Stimulated activated CD8-positive, alpha-beta memory T cell treated with anti-CD3 and anti-CD28 coated beads, Interleukin-12 subunit alpha, Interleukin-12 subunit beta, amount 100 ng/mL, for 1 hour (primary cell): ENCODE results near the gene RNF169.

ENCODE experiments used
- DNase-seq: peaks from one replicate; pipeline ENCODE4 v3.0.0-alpha.2; 2020; ENCODE audit warnings: low read depth

Gene RNF169

DNA sequence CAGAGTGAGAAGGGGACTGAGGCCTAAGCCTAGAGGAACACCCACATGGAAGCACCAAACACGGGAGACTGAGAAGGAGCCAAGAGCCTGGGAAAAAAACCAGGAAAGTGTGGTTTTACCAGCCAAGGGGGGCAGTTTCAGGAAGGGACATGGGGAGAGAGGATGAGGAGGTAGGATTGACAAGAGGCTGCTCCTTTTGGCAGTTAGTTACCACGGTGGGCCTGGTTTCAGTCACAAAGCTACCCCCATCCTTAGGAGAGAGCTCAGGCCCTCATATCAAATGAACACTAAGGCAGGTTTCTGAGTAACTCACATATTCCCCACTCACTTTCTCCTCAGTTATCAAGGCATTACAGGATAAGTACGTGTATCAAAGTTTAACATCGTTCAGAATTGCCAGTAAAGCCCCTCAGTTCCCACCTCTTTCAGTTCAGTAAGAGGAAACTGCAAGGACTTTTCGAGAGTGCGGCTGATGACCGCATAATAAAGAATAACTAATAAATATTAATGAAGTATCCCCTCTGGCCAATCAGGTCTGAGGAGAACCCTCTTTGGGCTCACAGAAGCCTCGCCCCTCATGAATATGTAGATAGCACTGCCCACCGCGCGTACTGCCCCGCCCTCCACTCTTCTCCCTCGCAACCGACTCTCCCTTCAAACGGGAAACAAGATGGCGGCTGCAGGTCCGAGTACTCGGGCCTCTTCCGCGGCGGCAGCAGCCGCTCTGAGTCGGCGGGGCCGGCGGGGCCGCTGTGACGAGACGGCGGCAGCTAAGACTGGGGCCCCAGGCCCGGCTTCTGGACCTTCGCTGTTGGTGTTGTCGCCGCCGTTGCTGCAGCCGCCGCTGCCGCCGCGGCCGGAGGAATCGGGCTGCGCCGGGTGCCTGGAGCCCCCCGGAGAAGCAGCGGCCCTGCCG, at the start of gene RNF169:
RNF169 (plus strand) TSS at position 639 of the 916 bp plus-strand sequence; CDS start at position 671, 32 bp downstream.
- DNase-seq: peak; percentile 83

- DNase-seq: no peak
These were observed 48.8 kb upstream of the RNF169 start for GRCh38 chr11:74699615-74700396.

DNA sequence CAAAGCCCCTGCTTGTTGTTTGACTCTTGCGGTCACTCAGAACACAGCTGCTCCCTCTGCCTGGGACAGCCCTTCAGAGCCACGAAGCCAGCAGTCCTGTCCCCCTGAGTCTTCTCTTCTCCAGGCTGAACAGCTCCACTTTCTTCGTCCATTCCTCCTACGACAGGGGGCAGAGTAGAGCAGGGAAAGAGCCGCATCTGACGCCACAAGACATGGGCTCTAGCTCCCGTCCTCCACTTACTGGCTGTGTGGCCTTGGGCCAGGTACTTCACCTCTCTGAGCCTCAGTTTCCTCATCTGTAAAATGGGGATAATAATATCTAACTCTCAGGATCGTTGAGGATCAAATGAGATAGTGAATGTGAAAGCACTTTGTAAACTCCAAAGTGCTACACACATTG, 47.3 kb upstream of the RNF169 start:
- DNase-seq: no peak

- DNase-seq: peak; percentile 30
These were observed 46.2 kb upstream of the RNF169 start for GRCh38 chr11:74702383-74703007.

GRCh38 chr11:74703211-74703610, 45.4 kb upstream of the RNF169 start:
- DNase-seq: no peak

- DNase-seq: no peak
These were observed 41.5 kb upstream of the RNF169 start for GRCh38 chr11:74707182-74707581.

- DNase-seq: no peak
These were observed 40.8 kb upstream of the RNF169 start for GRCh38 chr11:74707602-74708510.

DNA sequence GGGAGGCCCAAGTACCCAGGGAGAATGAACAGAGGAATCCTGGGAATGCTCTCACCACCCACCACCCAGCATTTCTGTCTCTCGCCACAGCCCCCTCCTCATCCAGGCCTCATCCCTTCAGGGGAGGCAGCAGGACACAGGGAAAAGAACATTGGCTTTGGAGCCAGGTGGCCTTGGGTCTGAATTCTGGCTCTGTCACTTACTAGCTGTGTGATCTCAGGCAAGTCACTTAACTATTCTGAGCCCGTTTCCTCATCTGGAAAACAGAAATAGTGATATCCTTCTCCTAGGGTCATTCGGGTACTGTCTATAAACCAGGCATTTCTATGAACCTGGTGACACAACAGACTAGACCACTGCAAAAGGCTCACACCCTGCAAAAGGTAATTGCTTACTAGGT, 39.5 kb upstream of the RNF169 start:
- no peak for DNase-seq

- no peak for DNase-seq
These were observed 38.2 kb upstream of the RNF169 start for GRCh38 chr11:74710281-74710938.

DNA sequence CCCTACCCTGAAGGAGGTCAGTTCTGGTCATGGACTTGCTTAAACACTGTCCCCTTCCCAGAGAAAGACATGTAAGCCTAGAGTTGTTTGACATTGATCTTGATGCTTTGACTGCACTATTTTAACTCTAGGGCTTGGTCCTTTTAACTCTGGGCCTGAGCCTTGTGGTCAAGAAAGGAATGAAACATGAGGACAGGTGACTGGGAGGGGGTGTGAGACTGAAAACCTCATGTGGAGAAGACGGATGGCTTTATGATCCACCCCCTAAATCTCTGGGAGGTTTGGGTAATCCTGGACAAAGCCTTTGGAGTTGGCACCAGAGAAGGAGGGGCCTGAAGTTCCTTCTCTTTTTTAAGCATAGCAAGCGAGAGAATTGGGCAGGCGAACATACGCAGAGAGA, 35.0 kb upstream of the RNF169 start:
- DNase-seq: no peak

DNA sequence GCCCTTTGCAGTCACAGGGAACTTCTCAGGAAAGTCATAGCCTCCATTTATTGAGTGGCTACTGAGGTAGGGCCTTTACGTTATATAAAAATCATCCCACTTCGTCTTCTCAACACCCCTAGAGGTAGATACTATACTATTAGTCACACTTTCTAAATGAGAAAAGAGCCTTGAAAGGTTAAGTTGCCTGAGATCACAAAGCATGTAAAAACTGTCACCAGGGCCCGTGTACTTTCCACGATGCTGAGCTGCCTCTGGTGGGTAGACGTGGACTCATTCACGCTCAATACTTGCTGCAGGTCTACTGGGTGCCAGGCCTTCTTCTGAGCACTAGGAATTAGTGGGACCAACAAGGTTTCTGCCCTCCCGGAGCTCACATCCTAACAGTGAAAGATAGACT, 33.7 kb upstream of the RNF169 start:
- DNase-seq: no peak

DNA sequence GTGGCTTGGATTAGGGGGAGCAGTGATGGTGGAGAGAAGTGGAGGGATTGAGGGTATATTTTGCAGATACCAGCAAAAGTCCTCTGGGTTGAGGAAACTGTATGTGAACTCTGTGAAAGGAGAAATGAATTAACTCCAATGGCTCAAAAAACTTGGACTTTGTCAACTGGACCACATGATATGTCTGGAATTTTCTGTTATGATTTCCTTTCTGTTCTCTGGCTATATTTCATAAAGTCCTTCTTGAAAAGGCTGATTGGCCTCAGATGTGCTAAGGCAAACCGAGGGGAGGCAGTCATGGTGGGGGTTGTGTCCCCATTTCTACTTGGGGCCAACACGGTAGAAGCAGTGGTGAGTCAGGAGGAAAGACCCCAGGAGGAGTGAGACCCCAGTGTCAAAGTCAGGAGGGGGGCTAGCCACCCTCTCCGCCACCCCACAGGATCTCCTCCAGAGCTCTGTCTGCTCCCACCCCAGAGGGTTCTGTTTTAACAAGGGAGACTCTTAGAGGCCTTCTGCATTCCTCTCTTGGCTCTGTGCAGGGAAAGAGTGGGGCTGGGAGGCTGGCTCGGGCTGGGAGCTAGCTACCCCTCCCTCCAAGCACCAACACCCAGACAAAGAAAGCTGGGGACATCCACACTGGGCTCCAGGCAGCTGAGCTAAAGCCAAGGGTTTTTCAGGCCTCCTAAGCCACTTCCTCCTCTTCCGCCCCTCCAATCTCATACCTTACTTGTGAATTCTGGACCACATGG, 31.3 kb upstream of the RNF169 start:
- no peak for DNase-seq

DNA sequence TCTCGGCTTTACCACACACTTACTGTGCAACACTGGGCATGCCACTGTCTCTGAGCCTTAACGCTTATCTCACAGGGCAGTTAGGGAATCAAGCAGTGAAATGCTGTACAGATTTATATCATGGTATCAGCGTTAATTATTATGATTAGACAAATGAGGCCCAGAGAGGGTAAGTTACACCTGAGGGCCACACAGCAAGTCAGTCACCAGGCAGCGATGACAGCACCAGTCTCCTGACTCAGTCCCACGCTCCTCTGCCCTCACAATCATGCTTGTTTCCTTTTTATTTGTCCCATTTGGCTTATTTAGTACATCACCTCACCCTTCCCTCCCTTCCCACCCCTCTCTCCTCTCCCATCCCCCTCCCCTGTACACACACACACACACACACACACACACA, 29.6 kb upstream of the RNF169 start:
- DNase-seq: no peak

DNA sequence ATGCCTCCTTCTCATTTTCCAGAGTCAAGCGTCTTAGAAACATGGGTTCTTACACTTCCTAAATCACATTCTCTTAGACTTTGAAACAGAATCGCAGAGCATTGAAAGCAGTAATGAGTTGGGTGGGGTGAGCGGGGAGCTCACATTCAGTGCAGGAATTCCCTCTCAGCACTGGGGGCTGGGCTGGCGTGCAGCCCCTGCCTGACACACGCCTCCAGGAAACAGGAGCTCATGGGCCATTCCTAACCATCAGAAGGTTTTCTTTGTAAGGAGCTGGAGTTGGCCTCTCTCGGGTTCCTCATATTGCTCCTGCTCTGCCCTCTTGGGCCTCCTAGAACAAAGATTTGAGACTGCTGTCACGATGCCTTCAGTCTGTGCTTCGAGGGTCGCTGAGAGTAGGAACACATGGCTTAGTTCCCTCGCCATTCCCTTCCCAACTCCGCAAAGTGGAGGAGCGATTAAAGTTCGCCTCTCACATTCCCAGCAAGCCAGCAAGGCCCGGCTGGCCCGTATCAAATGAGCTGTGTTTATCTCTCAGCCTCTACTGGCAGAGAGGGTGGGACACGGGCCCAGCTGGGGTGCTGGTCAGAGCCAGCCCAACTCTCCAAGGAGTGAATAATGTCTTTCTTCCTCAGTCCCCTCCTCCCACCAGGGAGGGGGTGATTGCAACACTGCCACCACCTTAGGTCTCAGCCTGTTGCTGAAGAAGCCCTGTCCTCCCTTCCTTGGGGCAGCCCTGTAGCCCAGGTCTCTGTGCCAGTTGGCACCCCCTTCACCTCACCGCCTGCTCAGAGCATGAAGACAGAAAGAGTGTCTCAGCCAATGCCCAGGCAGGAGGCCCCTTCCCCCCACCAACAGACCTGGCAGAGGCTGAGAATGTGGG, 27.8 kb upstream of the RNF169 start:
- no peak for DNase-seq

- DNase-seq: no peak
These were observed 27.2 kb upstream of the RNF169 start for GRCh38 chr11:74721479-74721835.

DNA sequence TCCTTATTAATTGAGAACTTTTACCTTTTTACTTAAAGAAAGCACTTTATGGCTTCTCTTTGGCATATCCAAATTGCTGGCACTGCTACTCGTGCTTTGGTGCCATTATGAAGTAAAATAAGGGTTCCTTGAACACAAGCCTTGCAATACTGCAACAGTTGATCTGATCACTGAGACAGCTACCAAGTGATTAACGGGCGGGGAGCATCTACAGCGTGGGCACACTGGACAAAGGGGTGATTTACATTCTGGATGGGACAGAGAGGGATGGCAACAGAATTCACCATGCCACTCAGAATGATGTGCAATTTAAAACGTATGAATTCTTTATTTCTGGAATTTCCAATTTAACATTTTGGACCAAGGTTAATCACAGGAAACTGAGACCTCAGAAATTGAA, 25.1 kb upstream of the RNF169 start:
- no peak for DNase-seq

GRCh38 chr11:74725701-74726100, 22.9 kb upstream of the RNF169 start:
- no peak for DNase-seq

- peak; percentile 26 for DNase-seq
These were observed 22.0 kb upstream of the RNF169 start for GRCh38 chr11:74726547-74727182.

DNA sequence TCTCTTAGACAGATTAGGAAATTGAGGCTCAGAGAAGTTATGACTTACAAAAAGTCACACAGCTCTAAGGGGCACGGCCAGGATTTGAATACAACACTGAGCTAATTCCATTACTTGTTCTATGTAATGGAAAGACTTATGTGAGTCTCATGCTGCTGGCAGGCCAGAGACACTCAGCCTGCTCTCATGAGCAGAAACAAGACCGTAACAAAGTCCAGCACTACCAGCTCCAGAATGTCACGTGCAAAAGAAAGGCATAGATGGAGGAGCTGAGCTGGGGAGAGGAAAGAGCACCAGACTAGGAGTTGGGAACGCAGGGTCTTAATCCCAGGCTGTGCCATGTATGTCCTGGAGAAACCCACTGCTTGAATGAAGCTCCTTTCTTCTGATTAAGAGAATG, 19.3 kb upstream of the RNF169 start:
- DNase-seq: no peak
